HepG2 (cell line): ENCODE results near the gene GTSF1L. TPM values are rescaled to one million over a fixed set of nuclear protein-coding genes. Genes with fewer than 3 reads are reported as not detected.

ENCODE experiments used
- ATAC-seq: fragments of 200-7000 bp; cut with Tn5 transposase; 3 replicates; pipeline ENCODE4 v1.9.1; 2020; ENCODE audit warnings: mild to moderate bottlenecking, moderate library complexity
- BruUV-seq: library from RNA; stranded (reverse); fragments of 400-500 nt; replicated peaks from 2 replicates; lab custom pipeline; 2021; lab: Mats Ljungman, UMichigan
- CTCF ChIA-PET: fragments of 300-600 bp; formaldehyde crosslinking; extraction: SDS; loops from one replicate; lab custom pipeline; 2021; ENCODE audit warnings: low total read pairs, inconsistent platforms, low intra/inter-chr PET ratio; lab: Yijun Ruan, JAX
- POLR2A ChIA-PET: fragments of 350-600 bp; sonication (Branson Sonifier 250); formaldehyde crosslinking; loops from one replicate; lab custom pipeline; 2020; ENCODE audit warnings: antibody characterized with exemption, inconsistent platforms; lab: Yijun Ruan, JAX
- DNase-seq: peaks from one replicate; pipeline ENCODE4 v3.0.0-alpha.2; 2015; ENCODE audit warnings: low spot score
- FAIRE-seq: peaks from 3 replicates; lab custom pipeline; 2011; peaks lifted over from hg19 to GRCh38; lab: Jason Lieb, UNC
- H2AFZ ChIP-seq: one replicate; pipeline ENCODE4 v1.6.1; 2011; ENCODE audit warnings: low read length, inconsistent platforms
- H3K27ac ChIP-seq: fragments of 300-600 bp; 3 replicates; pipeline ENCODE4 v1.8.0; 2011; ENCODE audit warnings: mixed run types, mild to moderate bottlenecking, mixed read lengths, low read length, inconsistent platforms; ENCODE audit not compliant: insufficient read depth; ENCODE audit errors: extremely low read length
- H3K27me3 ChIP-seq, 2 experiments: fragments of 200-600 bp in 1 of 2; 2 replicates in 1 of 2; 3 replicates in 1 of 2; pipeline versions ENCODE4 v1.6.0 to v1.8.0; 2011; ENCODE audit warnings: low read length in 2 of 2, mild to moderate bottlenecking in 2 of 2, moderate library complexity in 2 of 2, inconsistent platforms in 1 of 2; ENCODE audit not compliant: insufficient read depth in 2 of 2, control insufficient read depth in 1 of 2
- H3K36me3 ChIP-seq, 2 experiments: fragments of 200-600 bp in 1 of 2; replicated peaks in 1 of 2; 2 replicates in 1 of 2; 3 replicates in 1 of 2; pipeline versions ENCODE4 v1.5.1 to v1.8.0; 2011; ENCODE audit warnings: low read length in 2 of 2, inconsistent platforms in 1 of 2; ENCODE audit not compliant: insufficient read depth in 2 of 2, control insufficient read depth in 1 of 2
- H3K4me1 ChIP-seq: 2 replicates; pipeline ENCODE4 v1.5.1; 2012; ENCODE audit warnings: low read length, inconsistent platforms; ENCODE audit not compliant: insufficient read depth
- H3K4me2 ChIP-seq: 2 replicates; pipeline ENCODE4 v1.6.0; 2011; ENCODE audit warnings: low read depth, low read length, inconsistent platforms
- H3K4me3 ChIP-seq, 3 experiments: fragments of 200-600 bp in 1 of 3; sonication (generic), shearing (Covaris generic) in 1 of 3; replicated peaks in 1 of 3; 2 replicates each; pipeline ENCODE4 v1.5.1; 2011 to 2016; ENCODE audit warnings: low read length in 3 of 3, inconsistent platforms in 2 of 3, low read depth in 2 of 3, mild to moderate bottlenecking in 2 of 3, control low read depth in 1 of 3, mixed read lengths in 1 of 3; ENCODE audit not compliant: insufficient read depth in 1 of 3
- H3K79me2 ChIP-seq: one replicate; pipeline ENCODE4 v1.6.1; 2011; ENCODE audit warnings: low read length, inconsistent platforms; ENCODE audit not compliant: insufficient read depth
- H3K9ac ChIP-seq: 2 replicates; pipeline ENCODE4 v1.6.0; 2011; ENCODE audit warnings: mild to moderate bottlenecking, low read depth, low read length, inconsistent platforms; ENCODE audit not compliant: insufficient read depth
- H3K9me3 ChIP-seq: 2 replicates; pipeline ENCODE4 v1.5.1; 2012; ENCODE audit warnings: mild to moderate bottlenecking, low read length
- H4K20me1 ChIP-seq: 2 replicates; pipeline ENCODE4 v1.6.0; 2011; ENCODE audit warnings: inconsistent platforms, mild to moderate bottlenecking, low read length, moderate library complexity; ENCODE audit not compliant: insufficient read depth
- GZF1 ChIP-seq: sonication (generic); formaldehyde crosslinking; IDR thresholded peaks from 2 replicates; pipeline ENCODE4 v1.5.1; 2020; ENCODE audit warnings: mild to moderate bottlenecking, missing genetic modification reagents
- KDM4B ChIP-seq: sonication (generic); formaldehyde crosslinking; IDR thresholded peaks from 2 replicates; pipeline ENCODE4 v1.4.0; 2020; ENCODE audit warnings: missing genetic modification reagents
- ONECUT2 ChIP-seq: sonication (generic); formaldehyde crosslinking; IDR thresholded peaks from 2 replicates; pipeline ENCODE4 v1.4.0; 2020; ENCODE audit warnings: missing genetic modification reagents
- SALL2 ChIP-seq: sonication (generic); formaldehyde crosslinking; IDR thresholded peaks from 2 replicates; pipeline ENCODE4 v1.8.1; 2023; ENCODE audit warnings: mild to moderate bottlenecking, missing genetic modification reagents, inconsistent platforms
- SMARCC2 ChIP-seq: fragments of 450-650 bp; IDR thresholded peaks from 2 replicates; pipeline ENCODE4 v1.6.1; 2017; ENCODE audit warnings: antibody characterized with exemption, mild to moderate bottlenecking
- ZMAT3 ChIP-seq: sonication (generic); formaldehyde crosslinking; conservative IDR thresholded peaks from 2 replicates; pipeline ENCODE4 v1.7.0; 2021; ENCODE audit warnings: missing genetic modification reagents
- ZNF17 ChIP-seq: sonication (generic); formaldehyde crosslinking; IDR thresholded peaks from 2 replicates; pipeline ENCODE4 v1.5.0; 2020; ENCODE audit warnings: mild to moderate bottlenecking, missing genetic modification reagents
- ZNF280B ChIP-seq: sonication (generic); formaldehyde crosslinking; IDR thresholded peaks from 2 replicates; pipeline ENCODE4 v1.5.0; 2020; ENCODE audit warnings: missing genetic modification reagents, mild to moderate bottlenecking, borderline replicate concordance
- ZNF749 ChIP-seq: sonication (generic); formaldehyde crosslinking; IDR thresholded peaks from 2 replicates; pipeline ENCODE4 v1.8.0; 2022; ENCODE audit warnings: mild to moderate bottlenecking, missing genetic modification reagents, moderate library complexity, borderline replicate concordance
- WGBS: methylation state at CpG from one replicate; pipeline ENCODE4 v1.1.6; 2017; ENCODE audit warnings: low lambda C conversion rate; 5-methylcytosine and 5-hydroxymethylcytosine counted together
- in situ Hi-C: cut with HindIII; loops from 2 replicates; pipeline ENCODE4 v1.10.0; 2017; ENCODE audit warnings: low pct_unique_long_range_greater_than_20kb; ENCODE audit not compliant: extremely low pct_ligation_motif_present
- intact Hi-C: fragments of 100-400 bp; cut with micrococcal nuclease; formaldehyde crosslinking; loops from one replicate; pipeline ENCODE4 v1.10.0; 2022; ENCODE audit not compliant: unreplicated experiment
- polyA plus RNA-seq, 8 experiments: library from polyadenylated mRNA; depleted of rRNA in 3 of 8; stranded (reverse) in 7 of 8; unstranded in 1 of 8; fragments of >200 nt; fragmentation: Illumina TruSeq in 4 of 8; extraction: Trizol in 4 of 8; gene quantifications; 2 replicates each; pipeline versions ENCODE4 v1.2.1 to v1.2.3, GENCODE V29; 2011 to 2016; ENCODE audit warnings: low read depth in 4 of 8, missing spikeins in 1 of 8, mixed read lengths in 1 of 8; ENCODE audit not compliant: insufficient read depth in 1 of 8
- total RNA-seq, 5 experiments: library from RNA; depleted of rRNA; stranded (reverse); fragments of >200 nt; fragmentation: Illumina TruSeq; extraction: Trizol; gene quantifications; 2 replicates each; pipeline ENCODE4 v1.2.3, GENCODE V29; 2016; ENCODE audit warnings: low read depth in 1 of 5
- TF ChIP-seq, protein P1 (sequence below): sonication (generic); formaldehyde crosslinking; conservative IDR thresholded peaks from 2 replicates; pipeline ENCODE4 v1.8.0; 2022; ENCODE audit warnings: missing genetic modification reagents
- TF ChIP-seq, protein P2 (sequence below): sonication (generic); formaldehyde crosslinking; IDR thresholded peaks from 2 replicates; pipeline ENCODE4 v1.5.1; 2020; ENCODE audit warnings: missing genetic modification reagents, mild to moderate bottlenecking, borderline replicate concordance
- TF ChIP-seq, protein P3 (sequence below): sonication (generic); formaldehyde crosslinking; IDR thresholded peaks from 2 replicates; pipeline ENCODE4 v1.4.0; 2020; ENCODE audit warnings: low read depth, mild to moderate bottlenecking, missing genetic modification reagents

Gene GTSF1L
- total and polyA plus RNA-seq, 2 of the 13 experiments (the other 11 are each of a cell fraction or from before 2014, with no cell fraction given), result not detected

- H2AFZ ChIP-seq, result no peak overlapping the region
- H3K9me3 ChIP-seq, result peaks cover 13% of the 10 kb centered on the region
- H3K4me1 ChIP-seq, result no peaks in the 10 kb centered on the region
- TF ChIP-seq ZNF280B (CRISPR knock-in tag), result no peak
- TF ChIP-seq, protein P1, sequence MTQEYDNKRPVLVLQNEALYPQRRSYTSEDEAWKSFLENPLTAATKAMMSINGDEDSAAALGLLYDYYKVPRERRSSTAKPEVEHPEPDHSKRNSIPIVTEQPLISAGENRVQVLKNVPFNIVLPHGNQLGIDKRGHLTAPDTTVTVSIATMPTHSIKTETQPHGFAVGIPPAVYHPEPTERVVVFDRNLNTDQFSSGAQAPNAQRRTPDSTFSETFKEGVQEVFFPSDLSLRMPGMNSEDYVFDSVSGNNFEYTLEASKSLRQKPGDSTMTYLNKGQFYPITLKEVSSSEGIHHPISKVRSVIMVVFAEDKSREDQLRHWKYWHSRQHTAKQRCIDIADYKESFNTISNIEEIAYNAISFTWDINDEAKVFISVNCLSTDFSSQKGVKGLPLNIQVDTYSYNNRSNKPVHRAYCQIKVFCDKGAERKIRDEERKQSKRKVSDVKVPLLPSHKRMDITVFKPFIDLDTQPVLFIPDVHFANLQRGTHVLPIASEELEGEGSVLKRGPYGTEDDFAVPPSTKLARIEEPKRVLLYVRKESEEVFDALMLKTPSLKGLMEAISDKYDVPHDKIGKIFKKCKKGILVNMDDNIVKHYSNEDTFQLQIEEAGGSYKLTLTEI (CRISPR knock-in tag), result no peak
- no peaks in the 10 kb centered on the region for H3K36me3 ChIP-seq
- no peaks in the 10 kb centered on the region for H3K79me2 ChIP-seq
- H3K27me3 ChIP-seq, result peaks cover 0 to 5% of the 10 kb centered on the region in 2 experiments; a peak in 2 of 5 replicates
- FAIRE-seq (no peak), ATAC-seq (no peak), DNase-seq (no peak)
- WGBS, result 15% methylated on average over 10 of the region's 10 CpGs
- H3K4me3 ChIP-seq, result no peak overlapping the region
- no peak overlapping the region for H3K4me2 ChIP-seq
- in situ Hi-C loops (no loop called here), intact Hi-C loops (no loop called here)
- H3K9ac ChIP-seq, result no peak overlapping the region
- ChIA-PET POLR2A (no interaction called here), CTCF (no interaction called here)
- no TSS peak for BruUV-seq
- H4K20me1 ChIP-seq, result no peaks in the 10 kb centered on the region
- no peak overlapping the region for H3K27ac ChIP-seq
Observed at GRCh38 chr20:43774754-43775153, 48.0 kb upstream of the GTSF1L start.

- Histone ChIP-seq H3K79me2 (no peaks in the 10 kb centered on the region), H3K36me3 (no peaks in the 10 kb centered on the region), H3K27me3 (peaks cover 3 to 23% of the 10 kb centered on the region in 2 experiments; a peak in 4 of 5 replicates), H3K9ac (no peak overlapping the region), H3K4me3 (no peak overlapping the region), H3K9me3 (no peaks in the 10 kb centered on the region), H4K20me1 (no peaks in the 10 kb centered on the region), H2AFZ (no peak overlapping the region), H3K4me2 (no peak overlapping the region), H3K27ac (no peak overlapping the region), H3K4me1 (no peaks in the 10 kb centered on the region)
- CTCF ChIA-PET, result no interaction called here
- DNase-seq (no peak), FAIRE-seq (no peak), ATAC-seq (no peak)
- no TSS peak for BruUV-seq
- WGBS, result 50% methylated on average over 9 of the region's 9 CpGs
- POLR2A ChIA-PET, result no interaction called here
- in situ Hi-C loops (no loop called here), intact Hi-C loops (no loop called here)
- TF ChIP-seq, protein P2, sequence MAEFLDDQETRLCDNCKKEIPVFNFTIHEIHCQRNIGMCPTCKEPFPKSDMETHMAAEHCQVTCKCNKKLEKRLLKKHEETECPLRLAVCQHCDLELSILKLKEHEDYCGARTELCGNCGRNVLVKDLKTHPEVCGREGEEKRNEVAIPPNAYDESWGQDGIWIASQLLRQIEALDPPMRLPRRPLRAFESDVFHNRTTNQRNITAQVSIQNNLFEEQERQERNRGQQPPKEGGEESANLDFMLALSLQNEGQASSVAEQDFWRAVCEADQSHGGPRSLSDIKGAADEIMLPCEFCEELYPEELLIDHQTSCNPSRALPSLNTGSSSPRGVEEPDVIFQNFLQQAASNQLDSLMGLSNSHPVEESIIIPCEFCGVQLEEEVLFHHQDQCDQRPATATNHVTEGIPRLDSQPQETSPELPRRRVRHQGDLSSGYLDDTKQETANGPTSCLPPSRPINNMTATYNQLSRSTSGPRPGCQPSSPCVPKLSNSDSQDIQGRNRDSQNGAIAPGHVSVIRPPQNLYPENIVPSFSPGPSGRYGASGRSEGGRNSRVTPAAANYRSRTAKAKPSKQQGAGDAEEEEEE (CRISPR knock-in tag), result no peak
- TF ChIP-seq ZNF17 (CRISPR knock-in tag), result no peak
- TF ChIP-seq KDM4B (CRISPR knock-in tag), result no peak
- TF ChIP-seq, protein P3, sequence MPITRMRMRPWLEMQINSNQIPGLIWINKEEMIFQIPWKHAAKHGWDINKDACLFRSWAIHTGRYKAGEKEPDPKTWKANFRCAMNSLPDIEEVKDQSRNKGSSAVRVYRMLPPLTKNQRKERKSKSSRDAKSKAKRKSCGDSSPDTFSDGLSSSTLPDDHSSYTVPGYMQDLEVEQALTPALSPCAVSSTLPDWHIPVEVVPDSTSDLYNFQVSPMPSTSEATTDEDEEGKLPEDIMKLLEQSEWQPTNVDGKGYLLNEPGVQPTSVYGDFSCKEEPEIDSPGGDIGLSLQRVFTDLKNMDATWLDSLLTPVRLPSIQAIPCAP (CRISPR knock-in tag), result no peak
- TF ChIP-seq SMARCC2, result no peak
- no peak for TF ChIP-seq GZF1 (CRISPR knock-in tag)
- TF ChIP-seq ZMAT3 (CRISPR knock-in tag), result no peak
- no peak for TF ChIP-seq SALL2 (CRISPR knock-in tag)
- TF ChIP-seq ONECUT2, result no peak
- TF ChIP-seq ZNF749 (CRISPR knock-in tag), result no peak
Observed at GRCh38 chr20:43771503-43772190, 44.8 kb upstream of the GTSF1L start.
